G401 (cell line): Measurements from ENCODE around the gene CNNM1. TPM values are rescaled to one million over a fixed set of nuclear protein-coding genes. Genes with fewer than 3 reads are reported as not detected.

Experiments
- DNase-seq: peaks from one replicate; pipeline ENCODE4 v3.0.0-alpha.2; 2015; ENCODE audit warnings: low spot score
- in situ Hi-C: cut with HindIII; loops from 2 replicates; pipeline ENCODE4 v1.10.0; 2016; ENCODE audit warnings: low sequenced_read_pairs, mixed read lengths
- total RNA-seq: library from RNA; depleted of rRNA; stranded (reverse); fragments of >200 nt; shearing (Covaris generic); gene quantifications from 2 replicates; pipeline ENCODE4 v1.2.3, GENCODE V29; 2014

Gene CNNM1
- total RNA-seq, 1 experiment from 2014 or later: 0.81 TPM

- in situ Hi-C loops: no loop called here
- no peak for DNase-seq
Measured at GRCh38 chr10:99396471-99396870, 67.3 kb downstream of the CNNM1 start.

DNA sequence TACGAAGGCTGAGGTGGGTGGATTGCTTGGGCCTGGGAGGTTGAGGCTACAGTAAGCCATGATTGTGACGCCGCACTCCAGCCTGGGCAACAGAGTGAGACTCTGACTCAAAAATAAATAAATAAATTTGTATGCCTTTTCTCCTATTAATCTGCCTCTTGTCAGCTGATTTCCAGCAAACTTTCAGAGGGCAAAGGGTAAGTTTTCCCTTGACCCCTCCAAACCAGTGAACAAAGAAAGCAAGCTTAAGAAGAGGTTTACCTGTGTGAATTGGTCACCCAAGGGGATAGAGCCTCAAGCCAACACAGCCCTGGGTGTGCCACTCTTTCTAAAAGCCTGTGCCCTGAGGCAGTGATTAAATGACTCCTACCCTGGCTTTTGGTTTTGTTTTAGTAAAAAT, 70.5 kb downstream of the CNNM1 start:
- in situ Hi-C loops: no loop called here
- DNase-seq: no peak

DNA sequence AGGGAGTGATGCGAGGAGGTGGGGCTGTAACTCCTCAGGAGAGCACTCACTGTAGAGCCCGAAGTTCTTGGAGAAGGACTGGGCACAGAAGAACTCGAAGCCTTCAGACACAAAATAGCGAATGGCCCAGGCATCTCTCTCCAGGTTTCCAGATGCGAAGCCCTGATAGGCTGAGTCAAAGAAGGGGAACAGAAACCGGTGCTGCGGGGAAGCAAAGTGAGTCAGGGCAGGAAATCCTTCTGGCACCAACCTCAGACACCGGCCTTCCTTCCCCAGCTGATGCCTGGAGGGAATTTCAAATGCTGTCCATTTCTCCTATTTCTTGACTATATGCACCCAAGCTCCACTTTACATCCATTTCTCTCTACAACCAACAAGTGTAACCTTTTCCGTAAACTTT, 74.5 kb downstream of the CNNM1 start:
- in situ Hi-C loops: no loop called here
- no peak for DNase-seq

DNA sequence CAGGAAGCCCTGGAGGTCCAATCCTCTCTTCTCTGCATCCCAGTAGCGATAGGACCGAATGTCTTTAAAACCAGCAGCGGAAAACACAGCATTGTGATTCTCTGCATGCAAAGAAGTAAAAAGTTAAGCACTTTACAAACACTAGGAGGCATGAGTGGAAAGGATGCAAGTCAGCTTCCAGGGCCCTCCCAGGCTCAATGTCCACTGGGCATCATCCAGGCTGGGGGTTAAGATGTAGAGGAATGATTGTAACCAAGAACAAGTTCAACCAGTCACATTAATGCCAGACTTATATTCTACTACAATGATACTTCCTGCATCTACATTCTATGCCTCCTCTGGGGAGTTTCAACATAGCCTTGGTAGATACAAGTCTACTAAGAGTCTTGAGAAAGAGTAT, 77.0 kb downstream of the CNNM1 start:
- DNase-seq: no peak
- in situ Hi-C loops: no loop called here

GRCh38 chr10:99410146-99410545, 81.0 kb downstream of the CNNM1 start:
- DNase-seq: no peak
- in situ Hi-C loops: no loop called here

DNA sequence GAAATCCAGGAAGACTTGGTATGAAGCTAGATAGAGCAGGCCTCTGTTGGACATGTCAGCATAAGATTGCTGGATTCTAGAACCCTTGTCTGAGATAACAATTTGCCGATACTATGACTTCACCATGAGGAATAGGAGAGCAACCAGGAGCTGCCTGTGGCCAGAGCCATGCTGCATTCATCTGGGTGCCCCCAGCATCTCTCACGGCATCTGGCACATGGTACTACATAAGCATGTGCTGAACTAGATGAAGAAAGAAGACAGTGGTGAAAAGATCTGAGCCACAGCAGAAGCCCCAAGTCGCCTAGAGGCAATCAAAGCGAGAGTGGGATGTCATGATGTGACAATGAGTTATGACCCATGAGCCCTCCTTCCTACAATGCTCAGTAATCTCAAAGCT, 81.7 kb downstream of the CNNM1 start:
- no peak for DNase-seq
- in situ Hi-C loops: no loop called here

GRCh38 chr10:99411546-99411945, 82.4 kb downstream of the CNNM1 start:
- no peak for DNase-seq
- in situ Hi-C loops: no loop called here

DNA sequence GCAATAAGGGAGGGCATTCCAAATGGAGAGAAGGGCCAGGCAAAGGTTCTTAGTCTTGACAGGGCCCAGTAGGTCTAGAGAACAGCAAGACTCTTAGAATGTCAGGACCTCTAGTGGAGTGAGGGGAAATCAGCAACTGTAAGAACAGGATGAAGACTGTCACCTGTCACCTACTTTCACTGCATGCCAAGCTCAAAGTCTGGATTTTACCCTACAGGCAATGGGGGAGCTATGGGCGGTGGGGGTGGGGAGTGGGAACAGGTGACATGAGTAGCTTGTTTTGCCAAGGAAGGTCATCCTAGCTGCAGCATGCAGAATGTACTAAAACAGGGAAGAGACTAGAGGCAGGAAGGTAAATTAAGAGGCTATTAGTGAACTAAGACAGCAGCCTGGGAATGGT, 82.9 kb downstream of the CNNM1 start:
- in situ Hi-C loops: no loop called here
- no peak for DNase-seq

DNA sequence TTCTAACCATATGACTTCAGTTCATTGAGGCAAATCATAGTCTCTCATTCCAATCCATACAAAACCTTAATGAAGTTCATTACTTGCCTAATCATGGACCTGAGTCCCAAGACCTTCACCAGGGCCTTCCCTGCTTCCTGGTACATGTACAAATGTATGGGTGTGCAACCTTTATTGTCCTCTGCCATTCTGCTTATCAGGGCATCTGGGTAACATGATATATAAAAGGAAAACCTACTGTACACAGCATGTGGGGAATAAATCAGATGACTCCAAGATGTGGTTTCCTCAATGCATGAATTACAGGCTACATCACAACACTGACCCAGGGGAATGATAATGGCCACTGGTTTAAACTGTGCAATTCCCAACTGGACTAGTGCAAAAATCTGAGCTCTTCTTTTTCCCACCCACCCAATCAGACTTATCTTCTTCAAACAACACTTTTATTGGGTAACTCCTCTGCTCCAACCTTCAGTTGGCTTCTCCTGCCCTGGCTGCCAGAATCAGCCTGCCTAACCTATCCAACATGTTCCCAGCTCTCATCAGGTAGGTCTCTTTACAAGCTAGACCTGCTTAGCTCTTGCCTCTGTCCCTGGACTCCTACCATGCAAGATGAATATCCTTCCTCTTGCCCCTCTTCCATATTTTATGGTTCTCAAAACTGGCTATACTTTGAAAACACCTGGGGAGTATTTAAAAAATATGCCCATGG, 89.9 kb downstream of the CNNM1 start:
- in situ Hi-C loops: no loop called here
- no peak for DNase-seq

DNA sequence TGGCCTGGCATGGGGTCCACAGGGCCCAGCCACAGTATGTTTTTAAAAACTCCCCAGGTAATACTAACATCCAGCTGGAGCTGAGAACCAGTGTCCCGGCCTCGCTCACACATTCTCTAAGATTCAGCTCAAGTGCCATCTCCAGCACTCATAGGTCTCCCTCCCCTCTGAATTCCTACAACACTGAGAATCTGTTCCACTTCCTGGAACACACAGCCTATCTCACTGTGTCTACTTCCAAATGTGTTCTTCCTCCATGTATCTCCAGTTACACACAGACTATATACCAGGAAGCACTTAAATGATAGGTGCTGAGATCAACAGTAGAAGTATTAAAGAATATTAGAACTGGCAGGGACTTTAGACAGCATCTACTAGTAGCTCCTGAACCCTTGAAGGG, 90.5 kb downstream of the CNNM1 start:
- no peak for DNase-seq
- in situ Hi-C loops: no loop called here

GRCh38 chr10:99421233-99421739, 92.1 kb downstream of the CNNM1 start:
- in situ Hi-C loops: no loop called here
- DNase-seq: no peak

- in situ Hi-C loops: no loop called here
Measured at GRCh38 chr10:99422529-99423096, 93.5 kb downstream of the CNNM1 start.

DNA sequence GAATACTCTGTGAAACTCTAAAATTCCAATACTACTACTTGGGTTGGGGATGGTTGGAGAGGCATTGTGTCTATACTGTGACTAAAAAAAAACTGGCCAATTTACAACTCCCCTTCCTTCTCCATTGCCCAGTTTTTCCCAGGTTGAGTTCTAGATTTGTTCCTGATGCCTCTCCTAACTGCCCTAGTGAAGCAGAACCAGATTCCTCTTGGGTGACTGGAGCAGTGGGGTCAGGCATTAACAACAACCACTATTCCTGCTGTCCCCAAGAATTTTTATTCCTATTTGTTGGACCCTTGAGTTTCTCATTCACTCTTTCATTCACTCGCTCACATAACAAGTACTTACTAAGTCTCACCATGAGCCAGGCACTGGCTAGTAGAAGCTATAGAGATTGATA, 95.5 kb downstream of the CNNM1 start:
- in situ Hi-C loops: no loop called here
- DNase-seq: no peak

More at GRCh38 chr10:99422529-99423096, 93.5 kb downstream of the CNNM1 start:
- no peak for DNase-seq

GRCh38 chr10:99425204-99425603, 96.0 kb downstream of the CNNM1 start:
- no peak for DNase-seq
- in situ Hi-C loops: no loop called here

DNA sequence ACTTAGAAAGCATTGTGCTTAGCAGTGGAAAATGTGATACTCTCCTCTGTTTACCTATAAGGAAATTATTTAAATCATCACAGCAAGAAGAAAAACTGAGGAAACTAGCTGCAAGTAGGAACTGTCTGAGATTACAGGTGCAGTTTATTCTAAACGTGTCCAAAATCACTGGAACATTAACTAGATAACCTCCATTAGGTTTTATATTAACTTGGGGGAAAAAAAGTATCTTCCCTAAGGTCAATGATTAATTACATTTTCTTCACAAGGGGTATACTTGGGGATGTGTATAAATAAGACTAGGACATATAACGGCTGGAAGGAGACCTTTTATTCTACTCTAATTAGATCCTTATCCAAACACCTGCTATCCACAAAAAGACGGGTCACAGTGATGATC, 97.5 kb downstream of the CNNM1 start:
- in situ Hi-C loops: no loop called here
- DNase-seq: no peak

GRCh38 chr10:99427566-99428190, 98.5 kb downstream of the CNNM1 start:
- no peak for DNase-seq
- in situ Hi-C loops: no loop called here

- DNase-seq: no peak
- in situ Hi-C loops: no loop called here
Measured at GRCh38 chr10:99429517-99430095, 100.5 kb downstream of the CNNM1 start.

DNA sequence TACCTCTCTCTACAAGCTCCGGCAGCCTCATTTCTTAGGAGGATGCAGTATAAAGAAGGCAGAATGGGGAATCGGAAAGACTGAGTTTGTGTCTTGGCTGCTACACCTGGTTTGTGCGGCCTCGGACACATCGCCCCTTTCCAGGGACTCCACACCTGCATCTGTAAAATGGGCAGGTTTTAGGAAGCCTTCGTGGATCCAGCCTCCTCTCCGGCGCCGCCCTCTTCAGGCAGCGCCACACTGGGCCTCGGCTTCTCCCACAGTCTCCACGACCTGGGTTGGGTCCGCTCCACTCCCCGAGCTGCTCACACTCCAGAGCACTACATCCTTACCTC, 100.9 kb downstream of the CNNM1 start:
- DNase-seq: no peak
- in situ Hi-C loops: no loop called here

GRCh38 chr10:99430451-99431189, 101.5 kb downstream of the CNNM1 start, which contains the start of gene GOT1:
Gene GOT1, minus strand, starts transcription at chr10:99430624. Its CDS starts 59 bp downstream, at chr10:99430565.
- DNase-seq: peak; percentile 99
- in situ Hi-C loops: no loop called here
